Measurements from ENCODE around the gene OTUD1.

The OTUD1 gene

DNA sequence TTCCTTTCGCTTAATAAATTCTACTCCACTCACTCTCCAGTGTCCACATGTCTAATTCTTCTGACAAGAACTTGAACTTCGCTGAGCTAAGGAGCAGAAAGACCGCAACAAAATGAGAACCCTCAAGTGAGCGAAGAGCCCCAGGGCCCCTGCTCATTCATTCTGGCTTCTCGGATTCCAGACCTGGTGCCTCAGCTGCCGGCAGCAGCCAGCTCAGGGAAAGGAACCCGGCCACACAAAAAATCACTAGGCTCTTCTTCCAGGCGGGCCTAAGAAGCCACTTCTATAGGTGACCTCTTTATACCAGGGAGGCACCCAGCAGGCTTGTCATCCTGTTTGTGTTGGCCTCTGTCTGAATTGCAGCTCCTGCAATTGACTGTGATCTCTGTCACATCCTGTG lies 33.3 kb downstream of the OTUD1 start:
- no peak for DNase-seq

DNA sequence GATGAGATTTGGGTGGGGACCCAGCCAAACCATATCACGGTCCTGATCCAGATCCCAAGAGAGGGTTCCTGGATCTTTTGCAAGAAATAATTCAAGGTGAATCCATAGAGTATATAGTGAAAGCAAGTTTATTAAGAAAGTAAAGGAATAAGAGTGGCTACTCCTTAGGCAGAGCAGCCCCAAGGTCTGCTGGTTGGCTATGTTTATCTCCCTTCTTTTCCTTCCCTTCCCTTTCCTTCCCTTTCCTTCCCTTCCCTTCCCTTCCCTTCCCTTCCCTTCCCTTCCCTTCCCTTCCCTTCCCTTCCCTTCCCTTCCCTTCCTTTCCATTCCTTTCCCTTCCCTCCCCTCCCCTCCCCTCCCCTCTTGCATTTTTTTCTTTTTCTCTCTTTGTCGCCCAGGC lies 35.2 kb downstream of the OTUD1 start:
- DNase-seq, result no peak

DNA sequence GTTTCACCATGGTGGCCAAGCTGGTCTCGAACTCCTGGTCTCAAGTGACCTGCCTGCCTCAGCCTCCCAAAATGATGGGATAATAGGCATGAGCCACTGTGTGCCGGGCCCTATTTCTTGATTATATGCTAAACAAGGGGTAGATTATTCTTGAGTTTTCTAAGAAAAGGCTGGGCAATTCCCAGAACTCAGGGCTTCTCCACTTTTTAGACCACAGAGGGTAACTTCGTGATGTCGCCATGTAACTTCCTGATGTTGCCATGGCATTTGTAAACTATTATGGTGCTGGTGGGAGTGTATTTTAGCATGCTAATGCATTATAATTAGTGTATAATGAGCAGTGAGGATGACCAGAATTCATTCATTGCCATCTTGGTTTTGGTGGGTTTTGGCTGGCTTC lies 35.8 kb downstream of the OTUD1 start:
- no peak for DNase-seq

DNA sequence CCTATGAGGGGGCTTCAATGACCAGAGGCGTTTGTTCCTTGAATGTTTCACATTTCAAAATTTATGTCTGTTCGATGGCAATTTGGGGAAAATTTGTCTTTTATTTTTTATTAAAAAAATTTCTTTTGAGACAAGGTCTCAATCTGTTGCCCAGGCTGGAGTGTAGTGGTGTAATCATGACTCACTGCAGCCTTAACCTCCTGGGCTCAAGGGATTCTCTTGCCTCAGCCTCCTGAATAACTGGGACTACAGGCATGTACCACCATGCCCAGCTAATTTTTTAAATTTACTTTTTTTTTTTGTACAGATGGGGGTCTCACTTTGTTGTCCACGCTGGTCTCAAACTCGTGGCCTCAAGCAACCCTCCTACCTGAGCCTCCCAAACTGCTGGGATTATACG lies 39.7 kb downstream of the OTUD1 start:
- no peak for DNase-seq

DNA sequence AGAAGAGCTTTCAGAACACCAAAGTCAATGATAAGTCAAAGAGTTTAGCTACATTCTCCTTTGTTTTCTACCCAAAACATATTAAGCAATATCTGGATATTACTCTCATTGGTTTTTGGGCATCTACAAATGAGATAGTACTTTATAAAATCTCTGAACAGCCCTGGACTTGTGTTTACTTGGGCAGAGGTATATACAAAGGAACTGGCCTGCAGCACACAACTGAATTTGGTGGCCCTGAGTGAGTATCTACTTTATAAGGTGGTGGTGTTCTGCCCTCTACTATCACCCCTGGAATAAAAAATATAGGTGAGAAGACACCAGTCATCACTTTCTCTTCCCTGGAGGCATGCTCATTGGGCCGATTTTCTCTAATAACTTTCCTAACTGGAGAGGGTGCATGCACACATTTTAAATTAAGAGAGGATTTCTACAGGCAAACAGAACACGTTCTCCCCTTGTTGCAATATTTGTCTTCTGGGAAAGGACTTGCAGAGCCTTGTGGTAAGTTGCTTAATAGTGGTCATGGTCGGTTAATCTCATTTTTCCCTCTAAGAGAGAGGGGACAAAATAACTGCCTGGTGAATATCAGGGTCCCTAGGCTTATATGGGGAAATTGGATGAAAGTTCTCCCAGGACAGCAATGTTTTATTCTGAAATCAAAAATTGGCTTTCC lies 41.1 kb downstream of the OTUD1 start:
- DNase-seq, result no peak

DNA sequence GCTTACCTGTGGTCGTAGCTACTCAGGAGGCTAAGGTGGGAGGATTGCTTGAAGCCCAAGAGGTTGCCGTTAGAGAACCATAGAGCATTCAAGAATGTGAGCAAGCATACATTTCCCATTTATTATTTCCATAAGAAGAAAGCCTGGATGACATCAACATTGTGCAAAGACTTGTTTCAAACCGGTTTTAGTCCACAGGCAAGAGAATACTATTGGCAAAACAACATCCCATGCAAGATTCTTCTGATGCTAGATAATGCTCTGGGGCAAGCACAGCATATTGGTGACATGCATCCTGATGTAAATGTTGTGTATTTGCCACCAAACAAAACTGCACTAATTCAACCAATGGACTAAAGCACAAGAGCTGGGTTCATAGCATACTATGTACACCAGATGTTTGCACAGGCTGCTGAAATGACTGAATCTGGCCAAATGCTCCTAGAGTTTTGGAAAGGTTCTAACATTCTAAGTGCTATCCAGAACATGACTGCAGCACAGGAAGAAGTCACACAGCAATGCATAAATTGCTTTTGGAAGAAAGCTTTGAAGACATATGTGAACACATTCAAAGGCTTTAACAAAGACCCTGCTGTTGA lies 42.6 kb downstream of the OTUD1 start:
- no peak for DNase-seq

DNA sequence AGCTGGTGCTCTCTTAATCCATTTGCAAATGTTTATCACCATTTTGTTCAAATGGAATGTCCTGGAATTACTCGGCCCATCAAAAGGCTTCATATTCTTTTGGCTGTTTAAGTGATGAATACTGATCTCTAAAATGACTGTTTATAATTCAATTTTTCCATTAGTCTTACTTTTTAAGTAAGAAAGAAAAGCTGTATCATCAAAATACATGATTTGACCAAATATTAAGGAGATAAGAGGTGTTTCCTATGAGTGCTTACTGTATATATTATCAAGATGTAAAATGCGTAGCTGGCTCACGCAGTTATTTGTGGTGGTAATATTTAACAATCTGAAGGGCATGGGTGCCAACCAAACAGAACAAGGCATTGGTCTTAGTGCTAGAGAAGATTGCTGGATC lies 51.2 kb downstream of the OTUD1 start:
- no peak for DNase-seq

All from eye (tissue), 1 donor.